GM19240 (cell line): Measurements from ENCODE around the gene TMEM41A.

Experiments
- DNase-seq: peaks from one replicate; pipeline ENCODE4 v3.0.0; 2011; ENCODE audit warnings: low spot score; ENCODE audit not compliant: insufficient read length

The TMEM41A gene

GRCh38 chr3:185498503-185499396 is at the start of gene TMEM41A:
Gene TMEM41A, minus strand, starts transcription at chr3:185499035. Its CDS starts 74 bp downstream, at chr3:185498961.
- peak; percentile 84 for DNase-seq

DNA sequence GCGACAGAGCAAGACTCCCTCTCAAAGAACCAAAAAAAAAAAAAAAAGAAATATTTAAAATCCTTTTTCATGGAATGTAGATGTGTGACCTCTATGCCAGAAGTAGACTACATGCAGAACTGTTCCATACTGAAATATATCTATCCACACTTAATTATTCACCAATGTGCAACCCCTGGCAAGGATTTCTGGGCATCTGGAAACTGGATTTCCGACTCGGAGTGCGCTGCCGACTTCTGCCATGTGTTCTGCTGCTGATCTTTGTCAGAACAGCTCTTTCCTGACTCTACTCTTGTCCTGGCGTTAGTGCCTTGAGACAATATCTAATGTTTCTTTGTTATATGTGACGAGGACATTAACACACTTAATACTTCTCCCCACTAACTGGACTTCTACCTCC is 41.9 kb upstream of the TMEM41A start:
- no peak for DNase-seq

DNA sequence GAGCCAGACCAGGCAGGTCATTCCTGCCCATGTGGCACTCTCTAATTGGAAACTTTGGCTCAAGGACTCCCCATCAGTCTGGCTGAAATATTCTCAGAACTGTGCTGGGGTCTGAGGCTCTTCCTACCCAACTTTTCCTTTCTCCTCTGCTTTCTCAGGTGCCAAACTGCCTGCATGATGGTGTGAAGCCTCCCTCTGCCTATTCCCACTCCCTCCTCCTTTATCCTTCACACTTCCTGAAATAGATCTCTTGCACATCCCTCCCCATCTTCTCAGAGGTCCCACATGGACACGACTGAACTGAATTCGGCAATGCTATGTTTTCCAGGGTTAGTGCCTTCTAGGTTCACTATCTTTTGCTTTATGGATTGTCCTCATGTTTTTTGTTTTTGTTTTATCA is 41.1 kb upstream of the TMEM41A start:
- DNase-seq: no peak

- DNase-seq: peak; percentile 65
These were observed 38.6 kb upstream of the TMEM41A start for GRCh38 chr3:185537369-185537970.

GRCh38 chr3:185534511-185534910 is 35.7 kb upstream of the TMEM41A start:
- no peak for DNase-seq

- DNase-seq: no peak
These were observed 34.1 kb upstream of the TMEM41A start for GRCh38 chr3:185532901-185533300.

- DNase-seq: no peak
These were observed 32.0 kb upstream of the TMEM41A start for GRCh38 chr3:185530856-185531255.

DNA sequence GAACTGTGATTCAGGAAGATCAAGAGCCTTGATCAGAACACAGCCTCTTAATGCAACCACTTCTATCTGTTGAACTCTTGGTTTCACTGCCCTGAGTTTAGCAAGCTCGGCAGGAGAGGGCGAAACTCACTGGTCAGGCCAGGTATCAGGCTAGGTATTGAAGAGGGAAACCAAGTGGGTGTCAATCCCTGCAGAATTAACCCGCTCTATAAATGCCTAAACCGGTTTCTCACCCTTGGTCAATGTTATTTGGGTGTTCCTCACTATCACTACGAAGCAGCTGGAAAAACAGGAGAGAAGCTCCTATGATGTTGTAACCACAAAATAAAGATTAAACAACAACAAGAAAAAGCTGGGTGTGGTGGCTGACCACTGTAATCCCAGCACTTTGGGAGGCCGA is 29.7 kb upstream of the TMEM41A start:
- no peak for DNase-seq

GRCh38 chr3:185527364-185527763 is 28.5 kb upstream of the TMEM41A start:
- no peak for DNase-seq

DNA sequence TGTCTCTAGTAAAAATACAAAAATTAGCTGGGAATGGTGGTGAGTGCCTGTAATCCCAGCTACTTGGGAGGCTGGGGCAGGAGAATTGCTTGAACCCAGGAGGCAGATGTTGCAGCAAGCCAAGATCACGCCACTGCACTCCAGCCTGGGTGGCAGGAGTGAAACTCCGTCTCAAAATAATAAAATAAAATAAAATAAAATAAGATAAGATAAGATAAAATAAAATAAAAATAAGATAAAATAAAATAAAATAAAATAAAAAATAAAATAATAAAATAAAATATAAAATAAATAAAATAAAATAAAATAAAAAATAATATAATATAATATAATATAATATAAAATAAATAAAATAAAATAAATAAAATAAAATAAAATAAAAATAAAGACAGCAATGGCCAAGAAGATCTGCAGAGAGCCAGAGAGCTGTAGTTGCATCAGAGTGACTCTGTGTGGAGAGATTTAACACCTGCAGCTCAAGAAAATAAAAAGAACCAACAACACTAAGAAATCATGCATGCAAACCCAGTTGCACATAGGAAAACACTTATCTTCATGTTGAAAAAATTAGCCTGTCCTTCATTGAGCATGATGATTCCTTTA is 27.6 kb upstream of the TMEM41A start:
- no peak for DNase-seq

- DNase-seq: no peak
These were observed 22.7 kb upstream of the TMEM41A start for GRCh38 chr3:185521349-185522138.

DNA sequence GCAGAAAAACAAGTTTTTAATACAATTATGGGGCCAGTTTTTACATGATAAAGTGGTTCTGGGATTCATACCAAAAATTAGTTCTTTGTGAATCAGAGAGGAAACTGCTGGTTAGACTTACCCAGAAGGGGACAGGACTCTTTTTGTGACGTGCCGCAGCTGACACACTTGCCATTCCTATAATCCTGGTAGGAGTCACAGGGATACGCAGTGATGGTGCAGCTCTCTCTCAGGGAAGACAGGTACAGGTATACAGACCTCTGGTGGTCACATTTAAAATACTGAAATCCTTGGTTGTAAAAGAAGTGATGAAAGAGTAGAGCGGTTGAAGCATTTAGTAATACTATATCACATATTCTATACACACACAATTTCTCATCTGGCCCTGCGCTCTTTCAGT is 20.2 kb upstream of the TMEM41A start:
- DNase-seq: no peak

DNA sequence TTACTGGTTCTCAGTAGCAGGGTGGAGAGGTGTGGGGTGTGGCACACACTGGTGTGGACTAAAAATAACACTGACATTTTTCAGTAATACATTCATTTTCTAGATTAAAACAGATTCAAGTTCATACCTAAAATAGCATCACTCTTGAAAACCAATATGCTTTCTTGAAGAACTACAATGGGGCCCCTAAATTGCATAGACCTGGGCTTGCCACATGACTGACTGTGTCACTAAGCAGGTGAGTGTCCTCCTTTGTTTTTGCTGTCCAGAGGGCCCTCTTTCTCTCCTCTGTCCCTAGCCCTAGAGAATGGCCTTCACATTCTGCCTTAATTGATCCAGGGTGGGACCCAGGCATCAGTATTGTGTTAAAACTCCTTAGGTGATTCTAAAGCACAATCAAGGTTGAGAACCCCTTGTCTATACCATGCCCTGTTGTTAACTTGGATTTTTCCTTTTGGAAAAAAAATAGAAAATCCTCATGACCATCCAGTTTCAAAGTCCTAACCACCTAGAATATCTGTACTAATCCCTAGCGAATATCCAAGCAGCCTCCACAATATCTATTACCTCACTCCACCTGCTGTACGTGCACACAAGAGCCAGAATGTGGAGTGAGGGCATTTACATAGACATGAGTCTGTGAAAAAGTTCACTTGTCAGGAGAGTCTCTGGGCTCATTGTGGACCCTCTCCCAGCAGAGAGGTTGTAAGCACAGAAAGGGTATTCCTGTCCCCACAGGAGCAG is 18.7 kb upstream of the TMEM41A start:
- DNase-seq: no peak

GRCh38 chr3:185511711-185512110 is 12.9 kb upstream of the TMEM41A start:
- no peak for DNase-seq

DNA sequence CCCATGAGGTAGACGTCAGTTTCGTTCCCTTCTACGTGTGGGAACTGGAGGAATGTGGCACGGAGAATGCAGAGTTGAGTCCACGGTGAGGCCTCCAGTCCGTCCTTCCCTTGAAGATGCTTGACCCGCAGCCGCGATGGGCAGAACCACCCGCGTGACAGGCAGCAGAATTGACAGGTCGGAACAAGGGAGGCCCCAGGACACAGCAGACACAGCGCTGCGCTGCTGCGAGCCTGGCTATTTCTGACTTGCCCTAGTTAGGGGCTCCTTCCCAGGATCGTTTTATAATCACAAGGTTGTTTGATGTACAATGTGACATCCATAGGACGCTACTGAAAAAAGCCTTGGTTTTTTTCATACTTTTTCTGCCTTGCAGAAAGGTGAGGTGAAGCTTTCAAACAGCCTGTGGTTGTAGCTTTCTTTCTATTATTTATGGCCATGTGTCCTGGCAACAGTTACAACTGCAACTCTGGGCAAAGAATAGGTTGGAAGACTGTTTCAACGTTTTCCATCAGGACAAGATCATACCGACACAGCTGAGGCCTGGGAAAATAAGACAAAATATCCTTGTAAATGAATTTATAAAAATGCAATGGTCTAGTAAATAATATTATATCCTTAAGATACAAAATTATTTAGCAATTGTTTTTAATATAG is 9.6 kb upstream of the TMEM41A start:
- no peak for DNase-seq

DNA sequence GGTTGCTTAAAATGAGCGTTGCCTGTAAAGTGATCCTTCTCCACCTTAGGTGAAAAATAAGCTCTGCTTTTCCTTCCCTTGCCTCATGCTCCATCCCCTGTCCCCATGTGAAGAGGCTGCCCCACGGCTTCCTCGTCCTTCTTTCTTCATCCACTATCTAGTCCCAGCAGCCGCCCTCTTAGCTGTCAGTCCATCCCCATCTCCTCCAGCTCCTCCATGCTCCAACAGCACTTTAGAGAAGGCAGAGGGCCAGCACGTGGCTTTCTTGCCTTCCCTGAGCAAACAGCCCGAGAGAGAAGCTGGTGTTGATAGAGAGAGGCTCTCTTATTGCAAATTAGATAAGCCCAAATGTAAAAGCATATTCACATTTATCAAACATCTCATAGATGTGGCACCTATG is 9.0 kb upstream of the TMEM41A start:
- no peak for DNase-seq

GRCh38 chr3:185504636-185505035 is 5.8 kb upstream of the TMEM41A start:
- no peak for DNase-seq

GRCh38 chr3:185503521-185503920 is 4.7 kb upstream of the TMEM41A start:
- no peak for DNase-seq

- no peak for DNase-seq
These were observed 4.2 kb upstream of the TMEM41A start for GRCh38 chr3:185502987-185503386.

GRCh38 chr3:185490241-185490640 is 8.6 kb downstream of the TMEM41A start:
- DNase-seq: no peak
